GM12873 (cell line): ENCODE measurements around the gene NEXMIF.

ENCODE experiments used
- TF ChIP-seq, protein P1 (sequence below): IDR thresholded peaks from 2 replicates; pipeline ENCODE4 v1.5.1; 2012; ENCODE audit warnings: low read depth, mild to moderate bottlenecking, moderate library complexity, low read length, control low read depth; ENCODE audit not compliant: insufficient read depth; ENCODE audit errors: missing control alignments

The NEXMIF gene

DNA sequence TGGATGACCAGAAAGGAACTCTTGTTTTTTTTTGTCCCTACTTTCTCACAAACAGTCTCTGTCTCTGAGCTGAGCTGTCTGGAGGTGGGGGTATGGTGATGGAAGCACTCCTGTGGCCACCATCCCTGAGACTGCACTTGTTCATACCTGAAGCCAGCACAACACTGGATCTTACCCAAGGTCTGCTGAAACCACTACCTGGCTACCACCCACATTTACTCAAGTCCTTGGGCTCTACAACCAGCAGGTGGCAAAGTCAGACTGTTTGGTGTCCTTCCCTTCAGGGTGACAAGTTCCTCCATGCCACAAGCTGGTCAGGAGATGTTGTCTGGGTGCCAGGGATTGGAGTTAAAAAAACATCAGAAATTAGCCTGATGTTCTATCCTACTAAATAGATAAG, 89.7 kb downstream of the NEXMIF start:
- TF ChIP-seq, protein P1, sequence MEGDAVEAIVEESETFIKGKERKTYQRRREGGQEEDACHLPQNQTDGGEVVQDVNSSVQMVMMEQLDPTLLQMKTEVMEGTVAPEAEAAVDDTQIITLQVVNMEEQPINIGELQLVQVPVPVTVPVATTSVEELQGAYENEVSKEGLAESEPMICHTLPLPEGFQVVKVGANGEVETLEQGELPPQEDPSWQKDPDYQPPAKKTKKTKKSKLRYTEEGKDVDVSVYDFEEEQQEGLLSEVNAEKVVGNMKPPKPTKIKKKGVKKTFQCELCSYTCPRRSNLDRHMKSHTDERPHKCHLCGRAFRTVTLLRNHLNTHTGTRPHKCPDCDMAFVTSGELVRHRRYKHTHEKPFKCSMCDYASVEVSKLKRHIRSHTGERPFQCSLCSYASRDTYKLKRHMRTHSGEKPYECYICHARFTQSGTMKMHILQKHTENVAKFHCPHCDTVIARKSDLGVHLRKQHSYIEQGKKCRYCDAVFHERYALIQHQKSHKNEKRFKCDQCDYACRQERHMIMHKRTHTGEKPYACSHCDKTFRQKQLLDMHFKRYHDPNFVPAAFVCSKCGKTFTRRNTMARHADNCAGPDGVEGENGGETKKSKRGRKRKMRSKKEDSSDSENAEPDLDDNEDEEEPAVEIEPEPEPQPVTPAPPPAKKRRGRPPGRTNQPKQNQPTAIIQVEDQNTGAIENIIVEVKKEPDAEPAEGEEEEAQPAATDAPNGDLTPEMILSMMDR, result no peak

DNA sequence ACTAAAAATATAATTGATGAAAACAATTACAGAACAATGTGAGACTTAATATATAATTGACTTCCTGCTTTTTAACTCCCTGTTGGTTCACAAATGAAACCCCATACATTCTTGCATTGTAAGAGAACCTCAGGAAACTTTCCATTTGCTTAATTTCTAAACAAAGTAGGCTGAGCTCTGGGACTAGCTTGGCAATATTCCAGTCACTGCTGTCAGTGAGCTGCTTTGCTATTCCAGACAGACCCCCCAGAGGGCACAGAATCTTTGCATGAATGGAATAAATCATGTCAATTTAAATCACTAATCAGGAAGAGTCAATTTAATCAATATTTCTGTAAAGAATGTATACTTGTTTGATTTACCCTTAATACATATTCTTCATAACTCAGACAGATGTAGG, 110.6 kb downstream of the NEXMIF start:
- TF ChIP-seq, protein P1, result no peak

DNA sequence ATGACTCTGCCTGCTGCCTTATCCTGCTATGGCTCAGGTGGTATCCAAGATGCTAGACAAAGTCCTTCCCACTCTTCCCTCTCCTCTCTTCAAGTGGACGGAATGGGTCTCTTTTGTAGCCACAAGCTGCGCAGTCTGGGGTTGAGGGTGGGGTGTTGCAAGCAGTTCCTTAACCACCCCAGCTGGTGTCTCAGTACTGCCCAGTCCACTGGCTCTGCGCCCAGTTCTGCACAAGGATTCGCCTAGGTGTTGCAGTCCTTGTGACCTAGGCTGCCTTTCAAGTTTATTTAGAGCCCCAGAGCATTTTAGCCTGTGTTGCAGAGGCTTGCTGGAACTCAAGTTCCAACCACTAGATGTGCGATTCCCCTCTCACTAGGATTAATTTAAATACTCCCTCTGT, 120.7 kb downstream of the NEXMIF start:
- TF ChIP-seq, protein P1, result no peak

DNA sequence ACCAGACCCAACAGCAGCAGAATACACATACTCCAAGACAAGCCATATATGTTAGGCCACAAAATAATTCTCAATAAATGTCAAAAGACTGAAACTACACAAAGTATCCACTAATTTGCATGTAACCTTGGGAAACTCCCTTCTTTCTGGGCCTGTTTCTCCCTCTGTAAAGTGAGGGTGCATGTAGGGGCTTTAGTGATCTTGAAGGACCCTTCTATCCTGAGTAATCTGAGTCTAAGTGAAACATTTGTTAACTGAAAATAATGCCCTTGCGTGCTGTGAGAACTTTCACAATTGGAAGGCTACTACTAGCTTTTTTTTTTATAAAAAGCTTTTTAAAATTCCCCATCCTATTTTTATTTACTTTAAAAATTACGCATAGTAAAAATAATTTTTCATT, 125.2 kb downstream of the NEXMIF start:
- TF ChIP-seq, protein P1, result no peak

DNA sequence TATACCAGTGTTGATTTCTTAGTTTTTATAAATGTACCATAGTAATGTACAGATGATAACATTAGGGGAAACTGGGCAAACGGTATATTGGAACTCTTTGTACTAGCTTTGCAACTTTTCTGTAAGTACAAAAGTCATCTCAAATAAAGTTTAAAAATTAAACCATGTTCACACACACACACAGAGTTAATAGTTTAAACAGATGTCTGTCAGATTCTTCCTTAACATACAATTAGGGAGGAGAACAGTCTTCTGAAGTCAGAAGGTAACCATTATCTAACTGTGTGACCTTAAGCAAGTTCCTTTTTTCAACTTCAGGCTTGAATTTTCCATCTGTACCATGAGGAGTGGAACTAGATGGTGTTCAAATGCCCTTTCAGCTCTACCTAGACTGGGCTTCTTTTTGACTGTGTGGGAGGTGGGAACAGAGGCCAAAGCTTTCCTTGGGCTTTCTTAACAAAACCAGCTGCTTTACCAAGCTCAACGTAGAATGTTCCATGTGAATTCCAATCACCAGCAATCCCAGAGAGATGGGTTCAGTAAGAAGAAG, 127.8 kb downstream of the NEXMIF start:
- TF ChIP-seq, protein P1, result no peak

DNA sequence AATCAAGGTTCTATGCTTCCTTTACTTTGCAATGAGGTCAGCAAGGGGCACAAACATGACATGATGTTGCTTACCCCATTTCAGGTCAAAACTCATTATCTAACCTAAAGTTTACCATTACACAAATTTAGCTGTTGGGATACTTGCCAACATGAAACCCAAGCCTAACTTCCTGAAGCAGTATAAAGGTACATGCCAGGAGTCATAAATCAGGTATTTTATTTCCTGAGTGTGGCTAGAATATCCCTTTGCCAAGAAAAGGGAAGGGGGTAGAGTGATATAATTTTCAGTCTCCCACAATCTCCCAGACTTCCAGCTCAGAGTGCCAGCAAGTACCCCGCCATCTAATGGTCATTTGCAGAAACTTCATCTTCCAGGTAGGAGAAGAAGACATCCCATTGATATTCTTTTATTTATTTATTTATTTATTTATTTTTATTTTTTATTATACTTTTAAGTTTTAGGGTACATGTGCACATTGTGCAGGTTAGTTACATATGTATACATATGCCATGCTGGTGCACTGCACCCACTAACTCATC, 136.6 kb downstream of the NEXMIF start:
- TF ChIP-seq, protein P1, result peak; percentile 17

DNA sequence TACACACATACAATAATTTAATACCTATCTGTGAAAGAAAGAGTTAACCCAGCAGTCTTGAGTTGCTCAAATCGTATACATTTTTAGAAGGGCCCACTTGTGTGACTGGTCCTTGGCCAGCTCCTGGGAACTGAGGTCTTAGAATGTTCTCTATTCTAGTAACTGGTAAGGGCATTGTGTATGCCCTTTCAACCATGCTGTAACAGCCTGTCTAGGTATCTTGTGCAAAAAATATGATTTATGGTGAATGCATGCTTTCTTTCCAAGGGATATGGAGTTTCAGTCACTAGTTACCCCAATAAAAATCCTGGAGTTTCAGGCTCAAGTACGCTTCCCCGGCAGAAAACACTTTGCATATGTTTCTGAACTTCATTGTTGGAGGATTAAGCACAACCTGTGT, 140.6 kb downstream of the NEXMIF start:
- TF ChIP-seq, protein P1, result no peak
